ENCODE measurements around the gene ASIC5.

ASIC5 gene

GRCh38 chr4:155877971-155878370 is 11.9 kb upstream of the ASIC5 start:
- H3K27me3 ChIP-seq (ENCODE audit: insufficient read depth, low read length): no peaks in the 10 kb centered on the region

GRCh38 chr4:155875878-155876277 is 9.8 kb upstream of the ASIC5 start:
- no peak overlapping the region for H3K27ac ChIP-seq (ENCODE audit: low read length)
- H3K9me3 ChIP-seq (ENCODE audit: insufficient read depth, low read depth, low read length): no peaks in the 10 kb centered on the region; the same call in 1 of the 2 replicates
- no peaks in the 10 kb centered on the region for H3K27me3 ChIP-seq (ENCODE audit: insufficient read depth, low read length)
- H3K4me1 ChIP-seq (ENCODE audit: insufficient read depth, low read length): no peaks in the 10 kb centered on the region
- no peaks in the 10 kb centered on the region for H3K36me3 ChIP-seq (ENCODE audit: insufficient read depth, low read depth, low read length)
- no peak overlapping the region for H3K9ac ChIP-seq (ENCODE audit: low read depth, low read length)
- no peak overlapping the region for H3K4me3 ChIP-seq (ENCODE audit: low read length)

More at GRCh38 chr4:155877971-155878370, 11.9 kb upstream of the ASIC5 start:
- Histone ChIP-seq H3K9ac (ENCODE audit: low read depth, low read length) (no peak overlapping the region), H3K9me3 (ENCODE audit: insufficient read depth, low read depth, low read length) (no peaks in the 10 kb centered on the region; the same call in 1 of the 2 replicates), H3K4me3 (ENCODE audit: low read length) (no peak overlapping the region), H3K27ac (ENCODE audit: low read length) (no peak overlapping the region), H3K4me1 (ENCODE audit: insufficient read depth, low read length) (no peaks in the 10 kb centered on the region), H3K36me3 (ENCODE audit: insufficient read depth, low read depth, low read length) (no peaks in the 10 kb centered on the region)

- H3K9me3 ChIP-seq (ENCODE audit: insufficient read depth, low read depth, low read length): no peaks in the 10 kb centered on the region; the same call in 1 of the 2 replicates
- H3K9ac ChIP-seq (ENCODE audit: low read depth, low read length): no peak overlapping the region
- no peak overlapping the region for H3K4me3 ChIP-seq (ENCODE audit: low read length)
- H3K27ac ChIP-seq (ENCODE audit: low read length): no peak overlapping the region
- H3K4me1 ChIP-seq (ENCODE audit: insufficient read depth, low read length): no peaks in the 10 kb centered on the region
- no peaks in the 10 kb centered on the region for H3K36me3 ChIP-seq (ENCODE audit: insufficient read depth, low read depth, low read length)
- H3K27me3 ChIP-seq (ENCODE audit: insufficient read depth, low read length): no peaks in the 10 kb centered on the region
Observed at GRCh38 chr4:155855897-155856296, 10.2 kb downstream of the ASIC5 start.

GRCh38 chr4:155854582-155855226 is 11.4 kb downstream of the ASIC5 start:
- Histone ChIP-seq H3K27me3 (ENCODE audit: insufficient read depth, low read length) (no peaks in the 10 kb centered on the region), H3K36me3 (ENCODE audit: insufficient read depth, low read depth, low read length) (no peaks in the 10 kb centered on the region), H3K27ac (ENCODE audit: low read length) (no peak overlapping the region), H3K9me3 (ENCODE audit: insufficient read depth, low read depth, low read length) (no peaks in the 10 kb centered on the region; the same call in 1 of the 2 replicates), H3K4me1 (ENCODE audit: insufficient read depth, low read length) (no peaks in the 10 kb centered on the region), H3K4me3 (ENCODE audit: low read length) (no peak overlapping the region), H3K9ac (ENCODE audit: low read depth, low read length) (no peak overlapping the region)

GRCh38 chr4:155853189-155853588 is 12.9 kb downstream of the ASIC5 start:
- no peak overlapping the region for H3K27ac ChIP-seq (ENCODE audit: low read length)
- no peak overlapping the region for H3K4me3 ChIP-seq (ENCODE audit: low read length)
- no peaks in the 10 kb centered on the region for H3K27me3 ChIP-seq (ENCODE audit: insufficient read depth, low read length)
- H3K4me1 ChIP-seq (ENCODE audit: insufficient read depth, low read length): no peaks in the 10 kb centered on the region
- peaks cover under 1% of the 10 kb centered on the region for H3K9me3 ChIP-seq (ENCODE audit: insufficient read depth, low read depth, low read length)
- no peak overlapping the region for H3K9ac ChIP-seq (ENCODE audit: low read depth, low read length)
- no peaks in the 10 kb centered on the region for H3K36me3 ChIP-seq (ENCODE audit: insufficient read depth, low read depth, low read length)

GRCh38 chr4:155849042-155849441 is 17.0 kb downstream of the ASIC5 start:
- peaks cover 4% of the 10 kb centered on the region; the same call in 1 of the 2 replicates for H3K4me1 ChIP-seq (ENCODE audit: insufficient read depth, low read length)
- no peak overlapping the region for H3K27ac ChIP-seq (ENCODE audit: low read length)
- no peak overlapping the region for H3K9ac ChIP-seq (ENCODE audit: low read depth, low read length)
- no peaks in the 10 kb centered on the region for H3K36me3 ChIP-seq (ENCODE audit: insufficient read depth, low read depth, low read length)
- no peaks in the 10 kb centered on the region for H3K27me3 ChIP-seq (ENCODE audit: insufficient read depth, low read length)
- no peak overlapping the region for H3K4me3 ChIP-seq (ENCODE audit: low read length)
- peaks cover 23% of the 10 kb centered on the region for H3K9me3 ChIP-seq (ENCODE audit: insufficient read depth, low read depth, low read length)

GRCh38 chr4:155846929-155847328 is 19.1 kb downstream of the ASIC5 start:
- Histone ChIP-seq H3K9me3 (ENCODE audit: insufficient read depth, low read depth, low read length) (peaks cover 23% of the 10 kb centered on the region), H3K27me3 (ENCODE audit: insufficient read depth, low read length) (no peaks in the 10 kb centered on the region), H3K36me3 (ENCODE audit: insufficient read depth, low read depth, low read length) (no peaks in the 10 kb centered on the region), H3K27ac (ENCODE audit: low read length) (no peak overlapping the region), H3K4me3 (ENCODE audit: low read length) (no peak overlapping the region), H3K9ac (ENCODE audit: low read depth, low read length) (no peak overlapping the region), H3K4me1 (ENCODE audit: insufficient read depth, low read length) (peaks cover 4% of the 10 kb centered on the region; the same call in 1 of the 2 replicates)

GRCh38 chr4:155842080-155842479 is 24.0 kb downstream of the ASIC5 start:
- peaks cover 4% of the 10 kb centered on the region; the same call in 1 of the 2 replicates for H3K4me1 ChIP-seq (ENCODE audit: insufficient read depth, low read length)
- no peaks in the 10 kb centered on the region for H3K27me3 ChIP-seq (ENCODE audit: insufficient read depth, low read length)
- H3K9me3 ChIP-seq (ENCODE audit: insufficient read depth, low read depth, low read length): peaks cover 11% of the 10 kb centered on the region
- no peak overlapping the region for H3K27ac ChIP-seq (ENCODE audit: low read length)
- H3K9ac ChIP-seq (ENCODE audit: low read depth, low read length): no peak overlapping the region
- H3K4me3 ChIP-seq (ENCODE audit: low read length): no peak overlapping the region
- no peaks in the 10 kb centered on the region for H3K36me3 ChIP-seq (ENCODE audit: insufficient read depth, low read depth, low read length)

GRCh38 chr4:155837203-155837796 is 28.8 kb downstream of the ASIC5 start:
- Histone ChIP-seq H3K36me3 (ENCODE audit: insufficient read depth, low read depth, low read length) (no peaks in the 10 kb centered on the region), H3K4me1 (ENCODE audit: insufficient read depth, low read length) (no peaks in the 10 kb centered on the region), H3K9me3 (ENCODE audit: insufficient read depth, low read depth, low read length) (no peaks in the 10 kb centered on the region), H3K9ac (ENCODE audit: low read depth, low read length) (no peak overlapping the region), H3K4me3 (ENCODE audit: low read length) (no peak overlapping the region), H3K27ac (ENCODE audit: low read length) (no peak overlapping the region), H3K27me3 (ENCODE audit: insufficient read depth, low read length) (no peaks in the 10 kb centered on the region)

GRCh38 chr4:155832664-155833063 is 33.4 kb downstream of the ASIC5 start:
- Histone ChIP-seq H3K27ac (ENCODE audit: low read length) (no peak overlapping the region), H3K27me3 (ENCODE audit: insufficient read depth, low read length) (no peaks in the 10 kb centered on the region), H3K4me1 (ENCODE audit: insufficient read depth, low read length) (no peaks in the 10 kb centered on the region), H3K4me3 (ENCODE audit: low read length) (no peak overlapping the region), H3K9me3 (ENCODE audit: insufficient read depth, low read depth, low read length) (no peaks in the 10 kb centered on the region), H3K9ac (ENCODE audit: low read depth, low read length) (no peak overlapping the region), H3K36me3 (ENCODE audit: insufficient read depth, low read depth, low read length) (no peaks in the 10 kb centered on the region)

- no peaks in the 10 kb centered on the region for H3K27me3 ChIP-seq (ENCODE audit: insufficient read depth, low read length)
- no peaks in the 10 kb centered on the region for H3K36me3 ChIP-seq (ENCODE audit: insufficient read depth, low read depth, low read length)
- H3K4me1 ChIP-seq (ENCODE audit: insufficient read depth, low read length): no peaks in the 10 kb centered on the region
- H3K4me3 ChIP-seq (ENCODE audit: low read length): no peak overlapping the region
- H3K9ac ChIP-seq (ENCODE audit: low read depth, low read length): no peak overlapping the region
- no peak overlapping the region for H3K27ac ChIP-seq (ENCODE audit: low read length)
- no peaks in the 10 kb centered on the region for H3K9me3 ChIP-seq (ENCODE audit: insufficient read depth, low read depth, low read length)
Observed at GRCh38 chr4:155828628-155829027, 37.4 kb downstream of the ASIC5 start.

- Histone ChIP-seq H3K4me1 (ENCODE audit: insufficient read depth, low read length) (peaks cover 8% of the 10 kb centered on the region; the same call in 1 of the 2 replicates), H3K36me3 (ENCODE audit: insufficient read depth, low read depth, low read length) (no peaks in the 10 kb centered on the region), H3K9ac (ENCODE audit: low read depth, low read length) (no peak overlapping the region), H3K27me3 (ENCODE audit: insufficient read depth, low read length) (no peaks in the 10 kb centered on the region), H3K27ac (ENCODE audit: low read length) (no peak overlapping the region), H3K4me3 (ENCODE audit: low read length) (no peak overlapping the region), H3K9me3 (ENCODE audit: insufficient read depth, low read depth, low read length) (no peaks in the 10 kb centered on the region)
Observed at GRCh38 chr4:155822572-155822971, 43.5 kb downstream of the ASIC5 start.
